ENCODE data around the gene TCEANC2.

Gene TCEANC2

DNA sequence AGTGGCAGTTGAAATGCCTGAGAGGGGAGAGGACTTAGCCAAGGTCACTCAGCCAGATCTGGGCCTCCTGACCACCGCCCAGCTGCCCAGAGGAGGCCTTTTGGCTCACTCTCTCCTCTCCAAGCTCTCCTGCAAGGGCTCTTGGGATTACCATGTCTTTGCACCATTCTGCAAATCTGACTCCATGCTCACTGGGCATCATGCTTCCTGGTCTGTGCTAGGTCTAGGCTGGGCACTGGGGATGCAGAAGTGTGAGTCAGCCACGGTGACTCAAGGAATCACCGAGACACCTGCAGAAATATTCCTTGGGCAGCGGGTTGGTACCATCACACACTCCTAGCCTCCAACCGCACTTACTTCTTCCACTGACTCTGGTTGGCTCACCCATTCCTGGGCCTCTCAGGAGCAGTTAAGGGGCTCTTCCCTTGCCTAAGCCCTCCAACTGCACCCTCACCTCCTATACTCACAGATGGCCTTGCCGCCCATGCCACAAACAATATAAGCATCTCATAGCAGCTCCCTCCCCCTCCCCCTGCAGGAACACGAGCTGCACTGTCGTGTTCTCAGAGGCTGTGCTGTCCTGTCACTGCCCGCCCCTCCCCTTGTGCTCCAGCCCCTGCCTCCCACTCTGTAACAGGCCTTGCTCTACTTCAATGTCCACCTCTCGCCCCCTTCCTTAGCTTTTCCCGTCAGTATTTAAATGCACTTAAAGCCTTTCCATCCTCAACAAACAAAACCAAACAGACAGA is 64.6 kb downstream of the TCEANC2 start:
- no peak overlapping the region for H3K4me3 ChIP-seq (ENCODE audit: low read depth, low read length)
- TF ChIP-seq, protein P1, sequence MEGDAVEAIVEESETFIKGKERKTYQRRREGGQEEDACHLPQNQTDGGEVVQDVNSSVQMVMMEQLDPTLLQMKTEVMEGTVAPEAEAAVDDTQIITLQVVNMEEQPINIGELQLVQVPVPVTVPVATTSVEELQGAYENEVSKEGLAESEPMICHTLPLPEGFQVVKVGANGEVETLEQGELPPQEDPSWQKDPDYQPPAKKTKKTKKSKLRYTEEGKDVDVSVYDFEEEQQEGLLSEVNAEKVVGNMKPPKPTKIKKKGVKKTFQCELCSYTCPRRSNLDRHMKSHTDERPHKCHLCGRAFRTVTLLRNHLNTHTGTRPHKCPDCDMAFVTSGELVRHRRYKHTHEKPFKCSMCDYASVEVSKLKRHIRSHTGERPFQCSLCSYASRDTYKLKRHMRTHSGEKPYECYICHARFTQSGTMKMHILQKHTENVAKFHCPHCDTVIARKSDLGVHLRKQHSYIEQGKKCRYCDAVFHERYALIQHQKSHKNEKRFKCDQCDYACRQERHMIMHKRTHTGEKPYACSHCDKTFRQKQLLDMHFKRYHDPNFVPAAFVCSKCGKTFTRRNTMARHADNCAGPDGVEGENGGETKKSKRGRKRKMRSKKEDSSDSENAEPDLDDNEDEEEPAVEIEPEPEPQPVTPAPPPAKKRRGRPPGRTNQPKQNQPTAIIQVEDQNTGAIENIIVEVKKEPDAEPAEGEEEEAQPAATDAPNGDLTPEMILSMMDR (IDR thresholded peaks at IDR 0.05; ENCODE audit: low read depth, low read length), result no peak
- TF ChIP-seq POLR2A (IDR thresholded peaks at IDR 0.05; ENCODE audit: extremely low read depth, insufficient read length) (no peak), MYC (IDR thresholded peaks at IDR 0.05; ENCODE audit: low read depth, low read length) (no peak)
- TF ChIP-seq, protein P2, sequence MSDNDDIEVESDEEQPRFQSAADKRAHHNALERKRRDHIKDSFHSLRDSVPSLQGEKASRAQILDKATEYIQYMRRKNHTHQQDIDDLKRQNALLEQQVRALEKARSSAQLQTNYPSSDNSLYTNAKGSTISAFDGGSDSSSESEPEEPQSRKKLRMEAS (IDR thresholded peaks at IDR 0.05; ENCODE audit: low read depth, low read length), result no peak
- DNase-seq (ENCODE audit: low read depth), result no peak

DNA sequence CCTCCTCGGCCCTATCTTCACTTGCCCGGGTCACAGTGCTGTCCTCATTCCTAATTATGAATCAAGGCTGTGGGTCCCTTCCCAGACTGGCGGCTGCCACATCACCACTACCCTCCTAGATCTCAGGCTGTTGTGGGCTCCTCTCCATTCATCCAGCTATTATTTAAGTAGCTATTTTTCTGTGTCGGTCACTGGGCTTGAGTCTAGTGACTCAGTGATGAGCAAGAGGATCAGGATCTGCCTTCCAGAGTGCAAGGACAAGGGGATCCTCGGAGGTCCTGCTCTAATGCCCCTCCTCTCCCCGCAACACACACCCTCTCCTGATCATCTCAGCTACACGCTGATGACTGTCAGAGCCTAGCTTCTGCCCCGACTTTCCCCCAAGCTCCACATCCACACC is 65.3 kb downstream of the TCEANC2 start:
- no peak for DNase-seq (ENCODE audit: low read depth)
- TF ChIP-seq, protein P2 (IDR thresholded peaks at IDR 0.05; ENCODE audit: low read depth, low read length), result no peak
- TF ChIP-seq POLR2A (IDR thresholded peaks at IDR 0.05; ENCODE audit: extremely low read depth, insufficient read length) (no peak), MYC (IDR thresholded peaks at IDR 0.05; ENCODE audit: low read depth, low read length) (no peak)
- TF ChIP-seq, protein P1 (IDR thresholded peaks at IDR 0.05; ENCODE audit: low read depth, low read length), result no peak
- H3K4me3 ChIP-seq (ENCODE audit: low read depth, low read length), result no peak overlapping the region

DNA sequence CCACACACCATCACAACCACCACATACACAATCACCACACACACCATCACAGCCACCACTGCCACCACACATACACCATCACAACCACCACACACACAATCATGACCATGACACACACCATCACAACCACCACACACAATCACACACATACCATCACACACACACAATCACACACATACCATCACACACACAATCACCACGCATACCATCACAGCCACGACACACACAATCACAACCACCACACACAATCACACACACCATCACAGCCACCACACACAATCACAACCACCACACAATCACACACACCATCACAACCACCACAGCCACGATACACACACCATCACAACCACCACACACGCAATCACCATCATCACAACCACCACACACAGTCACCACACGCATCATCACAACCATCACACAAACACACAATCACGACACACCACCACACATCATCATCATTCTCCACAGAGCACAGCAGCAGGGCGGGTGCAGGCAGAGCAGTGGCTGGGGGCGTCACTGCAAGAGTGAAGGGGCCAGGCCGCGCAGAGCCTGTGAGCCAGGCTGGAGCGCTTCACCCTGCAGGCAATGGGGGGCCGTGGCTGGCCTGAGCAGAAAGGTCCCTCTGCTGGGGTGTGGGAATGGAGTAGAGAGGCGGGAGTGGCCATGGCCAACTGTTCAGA is 66.8 kb downstream of the TCEANC2 start:
- H3K4me3 ChIP-seq (ENCODE audit: low read depth, low read length), result no peak overlapping the region
- TF ChIP-seq MYC (IDR thresholded peaks at IDR 0.05; ENCODE audit: low read depth, low read length), result no peak
- TF ChIP-seq, protein P2 (IDR thresholded peaks at IDR 0.05; ENCODE audit: low read depth, low read length), result no peak
- TF ChIP-seq POLR2A (IDR thresholded peaks at IDR 0.05; ENCODE audit: extremely low read depth, insufficient read length), result no peak
- TF ChIP-seq, protein P1 (IDR thresholded peaks at IDR 0.05; ENCODE audit: low read depth, low read length), result no peak
- DNase-seq (ENCODE audit: low read depth), result no peak

DNA sequence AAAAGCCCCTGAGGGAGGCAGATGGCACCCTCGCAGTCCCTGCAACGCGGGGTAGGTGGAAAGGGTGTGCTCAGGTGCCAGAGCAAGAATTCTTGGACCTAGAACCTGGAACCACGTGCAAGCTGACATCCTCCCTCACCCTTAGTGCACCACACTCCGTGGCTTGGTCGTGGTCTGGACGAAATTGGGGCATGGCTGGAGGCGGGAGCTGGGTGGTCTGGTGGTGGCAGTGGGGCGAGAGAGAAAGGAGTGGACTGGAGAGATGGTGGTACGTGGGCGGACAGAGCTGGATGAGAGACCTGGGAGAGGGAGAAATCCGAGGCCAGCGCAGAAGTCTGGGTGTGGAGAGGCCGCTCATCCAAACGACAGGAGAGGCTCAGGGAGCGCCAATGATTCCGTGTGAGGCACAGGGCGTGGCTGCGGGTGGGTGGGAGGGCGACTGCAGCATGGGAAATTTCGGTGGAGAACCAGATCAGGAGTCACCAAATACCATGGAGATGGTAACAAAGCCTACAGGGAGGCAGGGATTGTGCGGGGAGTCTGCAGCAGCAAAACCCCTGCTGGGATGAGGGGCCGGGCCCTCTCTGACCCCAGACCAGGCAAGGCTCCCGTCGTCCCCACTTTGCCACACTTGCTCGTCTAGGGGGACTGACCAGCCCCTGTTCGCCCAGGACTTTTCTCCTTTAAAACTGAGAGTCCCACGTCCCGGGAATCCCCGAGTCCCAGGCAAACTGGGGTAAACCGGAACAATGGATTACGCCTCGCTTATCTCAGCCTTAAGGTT is 67.5 kb downstream of the TCEANC2 start:
- no peak for DNase-seq (ENCODE audit: low read depth)
- H3K4me3 ChIP-seq (ENCODE audit: low read depth, low read length), result no peak overlapping the region
- no peak for TF ChIP-seq POLR2A (IDR thresholded peaks at IDR 0.05; ENCODE audit: extremely low read depth, insufficient read length)
- TF ChIP-seq, protein P2 (IDR thresholded peaks at IDR 0.05; ENCODE audit: low read depth, low read length), result no peak
- TF ChIP-seq, protein P1 (IDR thresholded peaks at IDR 0.05; ENCODE audit: low read depth, low read length), result no peak
- no peak for TF ChIP-seq MYC (IDR thresholded peaks at IDR 0.05; ENCODE audit: low read depth, low read length)

DNA sequence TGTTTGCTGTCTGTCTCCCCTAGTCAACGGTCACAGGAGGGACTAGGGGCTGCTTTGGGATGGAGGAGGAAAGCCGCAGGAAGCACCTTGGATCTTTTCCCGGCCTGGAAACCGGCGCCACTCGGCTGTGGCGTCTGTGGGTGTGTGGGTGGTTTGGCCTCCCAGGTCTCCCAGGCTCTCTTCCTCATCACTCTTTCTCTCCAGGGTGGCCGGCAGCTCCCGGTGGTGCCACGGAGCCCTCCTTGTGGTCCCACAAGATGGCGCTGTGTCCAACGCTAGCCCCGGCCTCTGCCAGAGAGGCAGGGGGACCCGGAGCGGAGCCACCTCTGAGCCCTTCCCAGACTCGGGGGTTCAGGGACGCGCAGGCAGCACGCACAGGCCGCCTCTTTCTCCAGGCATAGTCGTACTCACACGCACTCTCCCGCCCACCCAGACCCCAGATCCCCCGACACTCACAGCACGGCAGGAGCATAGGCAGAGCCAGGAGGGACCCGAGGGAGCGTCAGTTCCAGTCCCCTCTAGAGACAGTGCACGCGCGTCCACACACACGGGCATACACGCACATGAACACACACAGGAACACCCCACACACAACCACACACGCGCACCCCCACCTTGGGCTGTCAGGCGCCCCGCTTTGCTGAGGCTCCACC is 68.2 kb downstream of the TCEANC2 start:
- no peak for TF ChIP-seq POLR2A (IDR thresholded peaks at IDR 0.05; ENCODE audit: extremely low read depth, insufficient read length)
- TF ChIP-seq MYC (IDR thresholded peaks at IDR 0.05; ENCODE audit: low read depth, low read length), result 0 out of 2 replicates have a peak, but pooled peaks have one; percentile 10
- TF ChIP-seq, protein P1 (IDR thresholded peaks at IDR 0.05; ENCODE audit: low read depth, low read length), result peak; percentile 66
- TF ChIP-seq, protein P2 (IDR thresholded peaks at IDR 0.05; ENCODE audit: low read depth, low read length), result peak; percentile 4; the same call in 1 of the 2 replicates
- H3K4me3 ChIP-seq (ENCODE audit: low read depth, low read length), result no peak overlapping the region
- peak; percentile 75 for DNase-seq (ENCODE audit: low read depth)
